Measurements from ENCODE around the gene DDX23.
"Not testable (repeated sequence)": the region's sequence is repeated elsewhere in the genome, so short reads cannot be mapped to it uniquely, and the experiment has no call there.

DDX23 gene

GRCh38 chr12:48861111-48861510 is 9.1 kb upstream of the DDX23 start:
- DNase-seq = no peak

GRCh38 chr12:48860236-48860635 is 8.3 kb upstream of the DDX23 start:
- not testable (repeated sequence) for DNase-seq

- DNase-seq = no peak
These were observed 7.6 kb upstream of the DDX23 start for GRCh38 chr12:48859607-48860006.

DNA sequence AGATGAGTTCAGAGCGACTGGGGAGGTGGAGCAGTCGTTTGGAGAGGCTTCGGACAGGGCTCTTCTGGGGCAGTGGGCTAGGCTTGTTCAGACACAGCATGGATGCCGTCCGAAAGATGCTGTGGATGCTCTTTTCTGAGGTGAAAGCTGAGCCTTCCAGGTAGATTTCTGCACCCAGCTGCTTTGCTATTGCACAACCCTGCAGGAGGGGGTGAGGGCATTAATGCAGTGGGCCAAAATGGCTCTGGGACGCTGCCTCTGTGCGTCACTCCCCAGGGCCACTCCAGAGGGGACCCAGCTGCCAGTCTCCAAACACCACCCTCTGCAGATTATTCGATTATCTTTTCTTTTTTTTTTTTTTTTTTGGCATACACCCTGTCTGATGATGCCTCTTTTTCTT is 6.1 kb upstream of the DDX23 start:
- no peak for DNase-seq

DNA sequence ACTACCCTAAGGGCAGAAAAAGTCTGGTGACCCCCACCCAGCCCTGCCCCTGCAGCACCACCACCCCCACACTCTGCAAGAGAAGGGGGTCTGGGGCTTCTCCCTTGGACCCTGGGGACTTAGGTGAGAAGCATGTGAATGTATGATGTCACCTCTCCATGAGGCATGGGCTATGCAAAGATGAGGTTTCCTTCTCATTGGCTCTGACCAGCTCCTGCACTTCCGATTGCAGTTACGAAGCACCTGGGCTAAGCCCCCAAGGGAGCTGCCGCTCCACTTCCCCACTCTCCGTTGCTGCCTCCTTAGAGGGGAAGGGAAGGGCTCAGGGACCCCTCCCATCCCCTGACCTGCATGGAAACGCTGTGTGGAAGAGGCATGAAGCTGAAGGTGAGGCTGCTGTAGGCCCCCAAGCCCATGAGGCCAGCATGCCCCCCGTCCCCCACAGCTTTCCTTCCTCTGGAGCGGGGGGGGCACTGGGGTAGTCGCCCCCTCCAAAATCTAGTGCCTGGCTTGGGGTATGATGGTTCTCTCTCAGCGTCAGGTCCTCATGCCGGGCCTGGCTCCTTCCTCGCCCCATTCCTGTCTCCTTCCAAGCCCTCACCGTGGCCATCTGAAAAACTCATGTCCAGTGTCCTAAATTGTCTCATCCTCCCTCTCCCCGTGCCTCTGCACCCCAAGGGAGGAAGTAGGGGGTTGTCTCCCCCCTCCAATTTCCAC is 5.5 kb upstream of the DDX23 start:
- no peak for DNase-seq

DNA sequence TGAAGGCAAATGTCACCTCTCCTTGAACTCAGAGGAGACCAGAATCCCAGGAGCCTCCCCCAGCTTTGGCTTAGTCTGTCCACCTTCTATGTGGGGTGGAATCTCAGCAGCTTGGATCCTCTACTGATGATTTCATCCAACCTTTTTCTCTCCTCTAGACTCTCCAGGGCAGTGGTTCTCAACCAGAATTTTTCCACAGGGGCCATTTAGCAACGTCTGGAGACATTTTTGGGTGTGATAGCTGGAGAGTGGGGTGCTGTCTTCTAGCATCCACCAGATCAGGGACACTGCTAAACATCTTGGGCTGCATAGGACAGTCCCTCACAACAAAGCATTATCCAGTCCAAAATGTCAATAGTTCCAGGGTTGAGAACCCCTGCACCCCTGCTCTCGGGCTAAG is 4.4 kb upstream of the DDX23 start:
- no peak for DNase-seq

DNA sequence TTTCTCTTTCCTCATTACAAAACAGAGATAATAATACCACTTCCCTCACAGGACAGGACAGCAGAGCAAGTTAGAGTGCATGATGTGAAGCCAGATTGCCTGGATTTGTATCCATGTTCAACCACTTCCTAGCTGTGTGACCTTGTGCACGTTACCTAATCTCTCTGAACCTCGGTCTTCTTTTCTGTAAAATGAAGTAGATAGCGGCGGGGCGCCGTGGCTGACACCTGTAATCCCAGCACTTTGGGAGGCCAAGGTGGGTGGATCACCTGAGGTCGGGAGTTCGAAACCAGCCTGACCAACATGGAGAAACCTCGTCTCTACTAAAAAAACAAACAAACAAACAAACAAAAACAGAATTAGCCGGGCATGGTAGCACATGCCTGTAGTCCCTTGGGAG is 3.0 kb upstream of the DDX23 start:
- DNase-seq = not testable (repeated sequence)

GRCh38 chr12:48854488-48854887 is 2.5 kb upstream of the DDX23 start:
- DNase-seq = no peak

- DNase-seq = peak; percentile 79
These were observed 1.0 kb upstream of the DDX23 start for GRCh38 chr12:48852734-48853688.

DNA sequence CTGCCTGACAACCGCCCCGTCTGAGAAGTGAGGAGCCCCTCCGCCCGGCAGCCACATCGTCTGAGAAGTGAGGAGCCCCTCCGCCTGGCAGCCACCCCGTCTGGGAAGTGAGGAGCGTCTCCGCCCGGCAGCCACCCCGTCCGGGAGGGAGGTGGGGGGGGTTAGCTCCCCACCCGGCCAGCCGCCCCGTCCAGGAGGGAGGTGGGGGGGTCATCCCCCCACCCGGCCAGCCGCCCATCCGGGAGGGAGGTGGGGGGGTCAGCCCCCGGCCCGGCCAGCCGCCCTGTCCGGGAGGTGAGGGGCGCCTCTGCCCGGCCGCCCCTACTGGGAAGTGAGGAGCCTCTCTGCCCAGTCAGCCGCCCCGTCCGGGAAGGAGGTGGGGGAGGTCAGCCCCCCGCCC is 9.9 kb downstream of the DDX23 start:
- DNase-seq = not testable (repeated sequence)

GRCh38 chr12:48838048-48838447 is 13.9 kb downstream of the DDX23 start:
- DNase-seq = no peak

DNA sequence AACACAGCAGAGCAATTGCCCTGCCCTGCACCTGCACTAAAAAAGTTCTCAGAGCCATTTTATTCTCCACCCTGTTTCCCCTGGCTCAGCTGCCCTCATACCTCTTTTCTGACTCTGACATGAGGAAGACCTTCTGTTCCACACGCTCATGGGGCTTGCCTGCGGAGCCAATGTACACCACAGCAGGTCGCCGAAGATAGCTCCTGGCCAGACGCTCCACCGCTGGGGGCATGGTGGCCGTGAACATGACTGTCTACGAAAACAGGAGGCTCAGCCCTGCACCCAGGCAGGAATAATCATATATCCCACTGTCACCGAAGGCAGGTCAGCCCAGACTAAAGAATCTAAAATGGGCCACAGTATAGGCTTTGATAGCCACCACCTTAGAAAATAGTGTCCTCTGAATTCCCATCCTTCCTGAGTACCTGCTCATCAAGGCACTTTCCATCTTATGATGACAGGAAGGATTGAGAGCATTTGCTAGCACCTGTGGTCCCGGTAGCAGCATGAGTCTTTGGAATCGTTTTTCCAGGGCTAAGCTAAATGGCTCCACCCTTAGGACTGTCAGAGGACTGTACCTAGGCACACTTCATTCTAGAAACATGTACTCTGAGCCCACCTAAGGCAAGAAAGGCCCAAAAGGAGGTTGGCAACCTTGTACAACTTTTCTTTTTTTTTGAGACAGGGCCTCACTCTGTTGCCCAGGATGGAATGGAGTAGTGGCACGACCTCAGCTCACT is 19.5 kb downstream of the DDX23 start:
- no peak for DNase-seq

DNA sequence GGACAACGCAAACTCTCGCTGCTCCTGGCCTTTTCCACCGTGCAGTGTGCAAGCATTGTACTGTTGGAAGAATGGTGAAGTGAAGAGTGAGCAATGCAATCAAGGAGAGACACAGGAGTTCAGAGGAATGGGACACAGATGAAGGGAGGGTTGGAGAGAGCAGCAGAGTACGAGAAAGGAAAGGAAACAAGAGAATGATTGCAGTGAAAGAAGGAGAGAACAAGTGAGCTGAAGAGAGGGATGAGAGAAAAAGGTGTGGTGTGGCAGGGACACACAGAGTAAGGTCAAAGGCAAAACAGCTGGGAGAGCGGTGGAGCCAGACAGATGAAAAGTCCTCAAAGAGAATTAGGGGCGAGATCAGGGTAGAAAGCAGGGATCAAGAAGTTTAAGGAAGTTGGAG is 20.7 kb downstream of the DDX23 start:
- no peak for DNase-seq

DNA sequence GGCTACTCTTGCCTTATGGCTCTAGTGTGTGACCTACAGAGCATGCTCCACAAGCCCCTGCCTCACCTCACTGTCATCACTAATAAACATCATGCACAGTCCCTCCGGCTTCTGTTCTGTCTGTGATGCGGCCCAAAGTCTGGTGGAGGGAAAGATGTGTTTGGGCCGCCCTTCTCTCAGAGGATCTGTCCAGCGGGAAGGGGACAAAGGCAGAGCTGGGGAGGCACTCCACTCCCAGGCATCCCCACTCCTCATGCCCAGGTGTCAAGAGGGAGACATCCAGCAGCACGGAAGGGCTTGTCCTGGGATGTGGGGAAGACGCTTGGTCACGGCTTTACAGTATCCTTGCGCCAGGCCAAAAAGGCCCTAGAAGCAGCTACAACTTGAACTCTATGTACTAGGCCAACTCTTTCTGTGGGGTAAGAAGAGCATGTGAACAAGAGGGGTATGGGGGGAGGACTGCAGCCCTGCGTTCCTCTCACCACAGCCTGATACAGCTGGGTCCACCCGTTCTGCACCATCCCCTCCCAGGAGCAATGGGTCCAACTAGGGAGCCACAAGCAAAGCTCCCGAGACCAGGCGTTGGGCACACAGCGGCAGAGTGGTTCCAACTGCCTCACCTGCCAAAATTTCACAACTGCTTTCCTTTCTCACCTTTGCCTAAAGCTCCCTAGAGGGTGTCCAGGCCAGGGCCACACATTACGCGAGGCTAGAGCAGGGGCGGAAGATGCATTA is 23.0 kb downstream of the DDX23 start:
- no peak for DNase-seq

- no peak for DNase-seq
These were observed 23.7 kb downstream of the DDX23 start for GRCh38 chr12:48828293-48828692.

DNA sequence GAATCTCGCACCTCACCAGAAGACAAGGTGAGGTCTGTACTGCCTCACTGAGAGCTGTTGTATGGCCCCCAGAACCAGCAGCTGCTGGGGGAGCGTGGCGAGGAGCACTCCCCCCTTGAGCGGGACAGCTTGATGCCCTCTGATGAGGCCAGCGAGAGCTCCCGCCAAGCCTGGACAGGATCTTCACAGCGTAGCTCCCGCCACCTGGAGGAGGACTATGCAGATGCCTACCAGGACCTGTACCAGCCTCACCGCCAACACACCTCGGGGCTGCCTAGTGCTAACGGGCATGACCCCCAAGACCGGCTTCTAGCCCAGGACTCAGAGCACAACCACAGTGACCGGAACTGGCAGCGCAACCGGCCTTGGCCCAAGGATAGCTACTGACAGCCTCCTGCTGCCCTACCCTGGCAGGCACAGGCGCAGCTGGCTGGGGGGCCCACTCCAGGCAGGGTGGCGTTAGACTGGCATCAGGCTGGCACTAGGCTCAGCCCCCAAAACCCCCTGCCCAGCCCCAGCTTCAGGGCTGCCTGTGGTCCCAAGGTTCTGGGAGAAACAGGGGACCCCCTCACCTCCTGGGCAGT is 24.4 kb downstream of the DDX23 start:
- no peak for DNase-seq

GRCh38 chr12:48827026-48827425 is 24.9 kb downstream of the DDX23 start:
- DNase-seq = no peak

DNA sequence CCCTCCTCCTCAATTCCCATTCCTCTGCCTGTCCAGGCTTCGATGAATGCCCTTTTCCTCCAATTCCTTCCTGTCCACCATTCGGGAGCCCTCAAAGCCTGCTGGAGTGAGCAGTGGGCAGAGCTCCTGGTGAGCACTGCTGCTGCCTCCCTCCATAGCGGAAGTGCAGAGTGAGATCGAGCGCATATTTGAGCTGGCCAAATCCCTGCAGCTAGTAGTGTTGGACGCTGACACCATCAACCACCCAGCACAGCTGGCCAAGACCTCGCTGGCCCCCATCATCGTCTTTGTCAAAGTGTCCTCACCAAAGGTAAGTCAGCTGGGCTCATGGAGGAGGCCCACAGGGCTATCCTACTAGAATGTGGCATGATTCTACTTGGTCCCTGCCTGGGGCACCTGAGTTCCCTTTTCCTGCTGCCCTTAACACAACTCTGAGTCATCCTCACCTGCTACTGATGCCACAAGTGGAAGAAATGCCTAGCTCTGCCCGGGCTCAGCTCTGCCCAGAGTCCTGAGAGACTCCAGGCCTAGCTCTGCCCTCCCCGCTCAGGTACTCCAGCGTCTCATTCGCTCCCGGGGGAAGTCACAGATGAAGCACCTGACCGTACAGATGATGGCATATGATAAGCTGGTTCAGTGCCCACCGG is 25.6 kb downstream of the DDX23 start:
- DNase-seq = no peak

DNA sequence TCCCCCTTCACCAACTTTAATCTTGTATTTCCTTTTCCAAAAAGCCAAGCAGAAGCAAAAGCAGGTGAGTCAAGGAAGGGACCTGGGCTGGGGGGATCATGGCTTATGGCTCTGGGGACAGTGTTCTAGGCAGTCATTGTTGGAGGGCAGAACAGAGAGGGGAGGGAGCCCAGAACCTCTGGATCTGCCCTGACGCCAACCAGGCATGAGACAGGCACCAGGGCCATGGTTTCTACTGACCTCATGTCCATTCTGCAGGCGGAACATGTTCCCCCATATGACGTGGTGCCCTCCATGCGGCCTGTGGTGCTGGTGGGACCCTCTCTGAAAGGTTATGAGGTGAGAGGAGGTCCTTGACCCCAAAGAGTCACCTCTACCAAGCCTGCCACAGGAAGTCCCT is 27.1 kb downstream of the DDX23 start:
- no peak for DNase-seq

DNA sequence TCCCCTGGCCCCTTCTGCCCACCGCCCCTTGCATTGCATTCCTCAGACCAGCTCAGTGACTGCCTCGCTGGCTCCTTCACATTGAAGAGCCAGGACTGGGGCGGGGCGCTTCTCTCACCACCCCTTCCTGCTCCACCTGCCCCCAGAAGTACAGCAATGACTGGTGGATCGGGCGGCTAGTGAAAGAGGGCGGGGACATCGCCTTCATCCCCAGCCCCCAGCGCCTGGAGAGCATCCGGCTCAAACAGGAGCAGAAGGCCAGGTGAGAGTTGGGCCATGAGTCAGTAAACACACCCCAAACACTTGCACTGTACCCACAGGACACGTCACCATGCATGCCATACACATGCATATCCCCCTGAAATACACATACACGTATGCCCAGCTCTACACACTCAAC is 27.9 kb downstream of the DDX23 start:
- DNase-seq = no peak

- DNase-seq = no peak
These were observed 28.7 kb downstream of the DDX23 start for GRCh38 chr12:48823281-48823680.

- DNase-seq = no peak
These were observed 29.3 kb downstream of the DDX23 start for GRCh38 chr12:48822711-48823110.
